ENCODE measurements around the gene SLC15A4. TPM values are rescaled to one million over a fixed set of nuclear protein-coding genes. Genes with fewer than 3 reads are reported as not detected.

Gene SLC15A4
- total RNA-seq, 2 experiments from 2014 or later: 53.3 to 87.3 TPM

Other genes starting within 250 kb of the SLC15A4 start
- gene GLT1D1, start 29.5 kb upstream of the SLC15A4 start, total RNA-seq (2014; rRNA removed; shearing (Covaris generic)): not detected in 2 replicates
- 0.32 and 0.41 TPM in 2 replicates for gene GLT1D1, start 29.5 kb upstream of the SLC15A4 start, total RNA-seq (2022)